Sciatic nerve (tissue), 2 donors: ENCODE data around the gene POMP. TPM values are rescaled to one million over a fixed set of nuclear protein-coding genes. Genes with fewer than 3 reads are reported as not detected.

ENCODE experiments used
- ATAC-seq: fragments of 200-7000 bp; cut with Tn5 transposase; one replicate; pipeline ENCODE4 v1.9.1; 2020; ENCODE audit warnings: mild to moderate bottlenecking, moderate library complexity
- DNase-seq: peaks from one replicate; pipeline ENCODE4 v3.0.0-alpha.2; 2020; ENCODE audit warnings: low spot score
- intact Hi-C: fragments of 100-400 bp; cut with DNase I; formaldehyde crosslinking; loops from one replicate; pipeline ENCODE4 v1.14.2; 2022
- total RNA-seq: library from RNA; stranded (reverse); fragmentation: NEBNext Ultra II Directional; extraction: Animal tissue kit (Norgen Biotek cat#: 25700); gene quantifications from one replicate; pipeline ENCODE4 v1.2.1, GENCODE V29; 2021
- donor health status: DM: no; HTN: no; CAD: no.
- donor health status: DM: no; HTN: no; CAD: no.

Gene POMP
- total RNA-seq, 1 donor from 2014 or later, result 49.2 TPM

DNA sequence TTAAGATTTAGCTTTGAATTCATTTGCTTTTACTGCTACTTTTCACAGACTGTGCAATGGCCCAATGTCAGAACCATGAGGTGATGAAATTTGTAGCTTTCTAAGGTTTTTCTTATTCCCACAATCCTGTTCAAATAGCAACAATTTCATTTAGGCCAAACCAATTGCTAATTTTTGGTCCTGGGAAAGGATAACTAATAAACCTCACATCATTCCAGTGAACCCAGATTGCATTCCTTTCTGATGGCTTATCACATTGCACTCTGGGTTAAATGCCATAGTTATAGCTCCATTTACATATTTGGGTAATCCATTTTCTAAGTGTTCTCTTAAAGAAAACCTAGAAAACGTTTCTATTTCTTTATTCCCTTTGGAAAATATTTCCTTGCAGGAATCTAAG is 22.9 kb upstream of the POMP start:
- no peak for ATAC-seq
- intact Hi-C loops, result no loop called here
- no peak for DNase-seq

DNA sequence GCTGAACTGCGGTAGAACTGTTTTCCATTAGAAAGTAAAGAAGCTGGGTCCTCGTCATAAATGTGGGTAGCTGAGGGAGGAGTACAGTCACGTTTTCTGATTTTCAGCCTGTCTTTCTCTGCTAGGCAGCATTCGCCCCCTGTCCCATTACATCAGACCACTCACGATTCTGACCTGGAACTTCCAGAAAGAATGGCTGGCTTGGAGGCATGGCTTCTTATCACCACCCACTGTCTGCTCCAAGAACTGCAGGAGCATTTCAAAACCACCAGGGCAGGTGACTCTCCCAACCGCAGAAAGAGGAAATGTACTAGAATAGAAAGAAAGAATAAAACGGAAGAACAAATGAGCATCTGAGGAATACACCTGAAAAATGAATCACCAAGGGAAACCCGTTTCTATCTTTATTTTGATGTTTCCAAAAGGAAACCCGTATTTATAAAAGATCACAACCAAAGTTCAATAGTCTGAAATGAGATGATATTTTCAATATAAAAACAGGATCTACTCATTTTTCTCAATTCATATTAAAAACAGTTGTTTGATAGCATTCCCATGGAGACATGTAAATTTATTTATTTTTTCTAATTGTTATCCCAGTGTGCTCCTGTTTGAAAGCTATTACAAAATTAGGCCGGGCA is 22.1 kb upstream of the POMP start:
- no peak for DNase-seq
- intact Hi-C loops, result no loop called here
- peak; percentile 79 for ATAC-seq

DNA sequence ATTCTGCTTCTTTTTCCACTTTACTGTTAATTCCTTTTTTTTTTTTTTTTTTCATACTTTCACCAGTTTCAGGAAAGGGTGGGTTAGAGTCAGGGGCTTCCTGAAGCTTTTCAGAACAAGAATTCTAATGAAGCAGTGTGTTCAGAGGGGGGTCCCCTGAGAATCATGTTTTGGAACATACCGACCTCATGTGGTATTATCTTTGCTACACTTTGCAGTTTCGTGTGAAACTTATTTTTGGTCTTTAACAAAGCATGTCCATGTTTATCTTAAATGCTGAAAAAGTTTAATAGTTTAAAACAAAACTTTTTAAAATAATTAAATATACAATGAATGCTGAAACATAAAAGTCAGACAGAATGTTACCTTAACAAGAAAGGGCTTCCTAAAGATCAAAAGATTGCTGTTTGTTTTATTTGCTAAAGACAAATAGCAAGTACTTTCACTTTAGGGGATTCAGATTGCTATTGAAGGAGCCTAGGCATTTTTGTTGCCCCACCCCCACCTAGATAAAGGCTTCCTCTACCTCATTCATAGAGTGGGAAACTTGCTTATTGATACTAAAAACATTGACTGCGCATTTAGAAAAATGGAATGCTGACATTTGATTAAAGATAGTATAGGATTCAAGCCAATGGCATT is 21.1 kb upstream of the POMP start:
- ATAC-seq, result peak; percentile 74
- intact Hi-C loops, result no loop called here
- no peak for DNase-seq

DNA sequence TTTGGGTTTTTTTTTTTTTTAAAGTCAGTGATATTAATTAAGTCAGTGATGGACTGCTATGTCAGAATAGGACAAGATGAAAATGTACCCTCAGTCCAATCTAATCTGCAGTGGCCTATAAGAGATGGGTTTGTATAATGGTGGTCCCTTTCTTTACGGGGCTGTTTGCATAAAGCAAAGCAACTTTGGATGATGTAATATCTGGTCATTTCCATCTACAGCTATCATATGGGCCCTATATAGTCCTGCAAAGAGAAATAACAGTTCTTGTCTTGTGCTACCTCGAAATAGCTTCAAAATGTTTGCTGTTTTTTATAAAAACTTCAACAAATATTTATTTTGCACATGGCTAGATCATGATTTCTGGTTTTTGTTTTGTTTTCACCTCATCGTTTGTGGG is 20.2 kb upstream of the POMP start:
- intact Hi-C loops, result no loop called here
- ATAC-seq, result no peak
- DNase-seq, result no peak

DNA sequence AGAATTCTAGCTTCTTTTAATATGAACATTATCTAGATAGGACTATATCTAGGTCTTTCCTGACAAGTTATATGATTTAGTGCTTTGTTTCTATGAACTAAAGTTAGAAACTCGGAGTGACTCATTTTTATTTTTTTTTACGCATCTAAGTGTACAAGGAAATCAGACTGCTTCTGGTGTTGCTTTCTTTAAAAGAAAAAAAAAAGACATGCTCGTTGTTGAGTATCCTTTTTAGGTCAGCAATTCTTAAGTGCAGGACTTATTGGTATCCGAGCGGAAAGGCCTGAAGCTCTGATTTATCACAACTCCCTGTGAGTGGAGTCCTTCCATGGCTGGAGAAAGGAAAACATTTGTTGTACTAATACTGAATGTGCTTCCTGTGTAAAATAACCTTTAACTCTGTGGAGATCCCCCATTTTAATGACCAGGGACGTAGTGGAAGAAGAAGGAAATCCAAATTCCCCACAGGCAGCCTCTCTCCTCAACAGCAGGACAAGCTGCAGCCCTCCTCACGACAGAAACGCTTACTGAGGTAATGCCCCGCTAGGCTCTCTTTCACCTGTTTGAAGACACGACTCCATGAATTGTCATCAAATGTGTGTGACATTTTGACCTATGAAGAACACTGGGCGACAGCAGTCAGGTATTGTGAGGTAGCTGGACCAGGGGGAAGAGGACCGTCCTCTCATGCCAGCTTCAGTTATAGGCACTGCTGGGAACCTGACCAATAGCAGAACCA is 17.9 kb upstream of the POMP start:
- ATAC-seq (no peak), DNase-seq (no peak)
- intact Hi-C loops, result no loop called here

DNA sequence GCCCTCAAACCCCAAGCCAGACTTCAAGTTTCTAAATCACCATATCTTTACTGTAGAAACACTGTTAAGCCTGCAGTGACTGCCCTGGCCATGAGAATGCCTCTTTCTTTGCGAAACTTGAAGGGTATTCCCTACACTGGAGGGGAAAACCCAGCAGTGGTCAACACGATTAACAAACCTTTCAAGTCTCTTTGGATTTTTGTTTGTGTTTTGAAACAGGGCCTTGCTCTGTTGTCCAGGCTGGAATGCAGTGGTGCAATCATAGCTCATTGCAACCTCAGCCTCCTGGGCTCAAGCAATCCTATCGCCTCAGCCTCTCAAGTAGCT is 17.4 kb upstream of the POMP start:
- intact Hi-C loops, result no loop called here
- DNase-seq (no peak), ATAC-seq (no peak)

DNA sequence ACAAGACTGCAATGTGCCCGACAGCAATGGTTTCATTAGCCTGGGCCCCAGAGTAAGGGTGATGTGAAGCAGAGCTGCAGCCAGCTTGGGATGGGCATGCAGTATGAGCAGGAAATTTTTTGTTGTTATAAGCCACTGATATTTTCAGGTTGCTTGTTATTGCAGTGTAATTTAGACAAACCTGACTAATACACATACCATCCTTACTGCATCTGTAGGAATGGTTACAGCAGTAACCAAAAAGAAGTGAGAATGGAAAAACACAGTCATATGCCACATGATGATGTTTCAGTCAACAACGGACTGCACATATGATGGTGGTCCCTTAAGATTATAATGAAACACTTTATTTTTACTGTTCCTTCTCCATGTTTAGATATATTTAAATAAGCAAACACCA is 8.6 kb upstream of the POMP start:
- intact Hi-C loops, result no loop called here
- DNase-seq, result no peak
- no peak for ATAC-seq

DNA sequence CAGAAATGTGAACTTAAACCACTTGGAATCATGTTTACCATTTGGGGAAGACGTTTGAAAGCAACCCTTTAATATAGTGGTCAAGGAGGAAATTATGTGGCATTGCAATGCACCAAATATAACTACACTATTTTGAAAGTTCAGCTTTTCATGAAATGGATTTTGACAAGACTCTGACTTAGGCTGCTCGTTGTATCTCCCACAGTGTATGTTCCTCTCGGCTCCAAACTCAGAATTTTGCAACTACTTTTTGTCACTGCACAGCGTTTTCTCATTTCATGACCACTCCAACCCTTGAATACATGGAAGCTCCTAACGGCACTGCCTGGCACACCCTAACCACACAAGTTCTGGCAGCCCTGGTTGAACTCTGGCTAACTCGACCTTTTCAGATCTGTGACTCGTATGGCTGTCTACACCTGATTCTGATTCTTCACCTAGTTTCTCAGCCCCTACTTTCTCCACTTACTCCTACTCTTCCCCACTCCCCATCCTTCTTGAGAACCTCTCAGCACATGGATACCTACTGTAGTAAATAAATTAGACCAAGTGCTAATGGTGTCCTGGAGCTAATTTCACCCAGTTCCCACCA is 7.0 kb upstream of the POMP start:
- DNase-seq, result no peak
- intact Hi-C loops, result no loop called here
- ATAC-seq, result no peak

DNA sequence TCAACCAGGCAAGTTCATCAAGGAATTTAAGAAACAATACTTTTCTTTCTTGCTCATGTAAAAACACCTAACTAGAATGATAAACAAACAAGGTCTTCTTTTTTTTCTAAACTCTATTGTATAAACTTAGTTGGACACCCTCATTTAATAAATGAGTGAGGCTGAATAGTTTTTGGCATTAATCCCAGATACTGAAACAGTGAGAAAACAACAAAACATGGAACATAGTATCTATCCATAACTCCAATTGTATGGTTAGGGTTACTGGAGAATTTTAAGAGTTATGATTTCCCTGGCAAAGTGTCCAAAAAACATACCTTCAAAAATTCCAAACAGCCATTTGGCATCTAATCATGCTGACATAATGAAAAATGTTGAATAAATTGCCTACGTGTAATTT is 5.8 kb upstream of the POMP start:
- DNase-seq (no peak), ATAC-seq (no peak)
- intact Hi-C loops, result no loop called here

DNA sequence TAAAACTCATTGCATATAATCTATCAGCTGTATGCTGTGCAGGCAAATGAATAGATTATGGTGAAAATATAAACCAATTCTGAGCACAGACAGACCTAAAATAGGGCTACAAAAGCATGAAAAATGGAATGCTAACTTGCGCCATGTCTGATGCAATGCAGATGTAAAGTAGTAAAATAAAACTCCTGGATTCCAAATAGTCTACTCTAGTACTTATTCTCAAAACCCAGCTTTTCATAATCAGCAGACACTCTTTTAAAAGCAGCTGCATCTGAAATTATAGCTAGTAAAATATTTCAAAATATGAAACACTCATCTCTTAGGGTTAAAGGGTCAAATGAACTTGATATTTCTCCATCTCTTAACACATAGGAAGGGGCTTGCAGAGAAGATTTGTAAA is 4.7 kb upstream of the POMP start:
- intact Hi-C loops, result no loop called here

DNA sequence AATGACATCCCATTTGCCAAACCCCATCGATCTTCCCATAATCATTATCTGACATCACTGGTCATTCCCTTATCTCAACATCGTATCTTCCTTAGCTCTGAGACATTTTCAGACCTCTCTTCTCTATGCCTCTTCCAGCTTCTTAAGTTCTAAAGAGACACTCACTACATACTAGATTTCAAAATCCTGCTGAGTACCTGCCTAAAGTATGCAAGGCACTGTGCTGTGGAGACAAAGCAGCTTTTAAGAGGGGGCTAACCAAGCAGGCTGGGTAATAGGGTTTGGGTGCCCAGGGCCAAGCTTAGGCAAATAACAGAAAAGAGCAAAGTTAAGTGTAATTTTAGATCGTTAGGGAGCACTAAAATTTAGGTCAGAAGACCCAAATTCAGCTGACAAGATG is 3.4 kb upstream of the POMP start:
- intact Hi-C loops, result no loop called here
- no peak for DNase-seq
- no peak for ATAC-seq

More for the DNA sequence above, 4.7 kb upstream of the POMP start:
- ATAC-seq (no peak), DNase-seq (no peak)

DNA sequence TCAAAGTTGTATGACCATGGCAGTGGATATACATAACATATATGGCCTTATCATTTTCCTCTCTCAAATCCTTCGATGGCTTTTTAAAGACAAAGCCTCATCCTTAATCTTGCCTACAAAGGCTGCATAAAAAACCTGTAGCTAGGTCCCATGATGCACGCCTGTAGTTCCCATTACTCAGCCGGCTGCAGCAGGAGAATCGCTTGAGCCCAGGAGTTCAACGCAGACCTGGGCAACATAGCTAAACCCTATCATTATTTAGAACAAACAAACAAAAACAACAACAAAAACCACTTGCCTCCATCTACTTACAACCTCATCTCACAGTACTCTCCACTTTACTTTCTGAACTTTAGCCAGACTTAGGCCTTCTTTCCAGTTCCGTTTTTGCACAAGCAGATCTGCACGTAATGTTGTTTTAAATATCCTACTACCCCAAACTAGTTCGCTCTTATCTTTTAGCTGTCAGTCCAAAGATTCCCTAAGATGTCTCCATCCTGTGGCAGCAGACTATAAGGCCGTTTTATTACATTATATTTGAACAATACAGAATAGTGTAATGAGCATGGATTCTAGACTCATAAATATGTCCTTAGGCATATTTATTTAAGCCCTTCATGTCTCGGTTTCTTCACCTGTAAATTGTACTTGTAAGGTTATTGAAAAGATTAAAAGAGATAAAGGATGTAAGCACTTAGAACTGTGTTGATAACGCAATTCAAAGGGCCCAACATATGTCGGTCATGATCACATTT is 969 bp upstream of the POMP start:
- intact Hi-C loops, result no loop called here
- ATAC-seq (peak; percentile 23), DNase-seq (no peak)

DNA sequence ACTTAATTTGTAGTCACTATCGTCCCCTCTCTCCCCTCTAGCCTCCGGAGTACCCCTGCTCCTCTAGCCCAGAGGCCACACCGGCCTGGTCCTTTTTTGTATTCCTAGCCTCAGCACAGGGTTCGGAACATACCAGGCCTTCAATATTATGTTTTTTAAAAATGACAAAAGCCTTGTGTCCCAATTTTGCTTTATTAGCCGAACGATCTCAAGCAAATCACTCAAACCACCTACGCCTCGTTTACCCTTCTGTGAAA is 463 bp upstream of the POMP start:
- ATAC-seq (peak; percentile 49), DNase-seq (no peak)
- intact Hi-C loops, result no loop called here

DNA sequence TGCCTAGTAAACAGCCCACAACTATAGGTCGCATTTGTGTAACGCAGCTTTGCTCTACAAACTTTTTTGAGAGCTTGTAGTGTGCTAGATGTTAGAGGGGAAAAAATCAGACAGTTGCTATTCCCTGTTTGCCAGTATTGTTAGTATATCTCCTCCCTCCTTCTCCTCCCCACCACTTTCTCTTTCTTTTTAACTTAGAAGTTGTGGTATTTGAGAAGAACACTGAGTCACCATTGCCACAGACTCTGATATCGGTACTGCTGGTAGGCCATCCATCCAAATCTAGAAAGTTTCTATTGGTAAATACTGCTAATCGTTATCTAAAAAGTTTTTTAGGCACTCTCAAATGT is 666 bp downstream of the POMP start:
- DNase-seq, result no peak
- ATAC-seq, result no peak
- intact Hi-C loops, result no loop called here

DNA sequence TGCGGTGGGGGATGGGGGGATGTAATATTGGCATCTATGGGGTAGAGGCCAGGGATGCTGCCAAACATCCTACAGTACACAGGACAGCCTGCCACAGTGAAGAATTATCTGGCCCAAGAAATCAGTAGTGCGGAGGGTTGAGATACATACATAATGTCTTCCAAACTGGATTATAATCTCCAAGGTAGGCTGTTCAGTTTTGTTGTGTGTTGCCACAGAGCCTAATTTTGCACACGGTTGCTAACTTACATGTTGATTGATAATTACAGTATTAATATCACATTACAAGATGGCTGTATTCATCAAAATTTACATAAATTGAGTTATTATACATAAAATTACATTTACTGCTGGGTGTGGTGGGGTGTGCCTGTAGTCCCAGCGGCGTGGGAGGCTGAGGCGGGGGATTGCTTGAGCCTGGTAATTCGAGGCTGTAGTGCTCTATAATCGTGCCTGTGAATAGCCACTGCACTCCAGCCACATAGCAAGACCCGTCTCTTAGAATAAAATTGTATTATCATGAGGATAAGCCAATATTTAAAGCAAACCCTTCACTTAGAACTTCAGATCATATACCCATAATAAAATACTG is 8.1 kb downstream of the POMP start:
- intact Hi-C loops, result no loop called here
- ATAC-seq (no peak), DNase-seq (no peak)

DNA sequence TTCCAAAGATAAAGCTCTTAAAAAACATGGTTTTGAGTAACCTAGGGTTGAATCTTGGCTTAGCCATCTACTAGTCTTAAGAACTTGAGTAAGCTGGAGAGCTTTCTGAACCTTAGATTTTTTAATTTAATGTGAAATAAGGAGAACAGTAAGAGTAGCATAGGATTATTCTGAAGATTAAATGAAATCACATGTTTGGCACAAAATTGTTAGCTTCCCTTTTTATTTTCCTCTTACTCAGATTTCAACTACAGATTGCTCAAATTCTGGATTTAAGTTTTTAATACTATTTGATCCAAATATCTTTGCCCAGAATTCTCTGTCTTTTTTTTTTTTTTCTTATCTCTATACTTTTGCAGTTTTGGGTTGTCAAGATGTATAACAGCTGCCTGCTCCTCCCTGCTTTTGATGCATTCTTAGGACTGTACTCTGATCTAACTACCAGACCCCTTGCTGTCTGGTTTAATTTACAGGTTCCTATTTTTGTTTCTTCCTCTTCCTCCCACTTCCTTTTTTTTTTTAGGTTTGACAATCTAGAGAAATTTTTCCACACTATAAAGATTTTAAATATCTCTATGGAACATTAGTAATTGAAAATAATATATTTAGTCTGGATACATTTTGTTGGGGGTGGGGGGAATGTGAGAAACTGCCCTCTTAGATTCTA is 12.3 kb downstream of the POMP start:
- ATAC-seq (no peak), DNase-seq (no peak)
- intact Hi-C loops, result no loop called here

DNA sequence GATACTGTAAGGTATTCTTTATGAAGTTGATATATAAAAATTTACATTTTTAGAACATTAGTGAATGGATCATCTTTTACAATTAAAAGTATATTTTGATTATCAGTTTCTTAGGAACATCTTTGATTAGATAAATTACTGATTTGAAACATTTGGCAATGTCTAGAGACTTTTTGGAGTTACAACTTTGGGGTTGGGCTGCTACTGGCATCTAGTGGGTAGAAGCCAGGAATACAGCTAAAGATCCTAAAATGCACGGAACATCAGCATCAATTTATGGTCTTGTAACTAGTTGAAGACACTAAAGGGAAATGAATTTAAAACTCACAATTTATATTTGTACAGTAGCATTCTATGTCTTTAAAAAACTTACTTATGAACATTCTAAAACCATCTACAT is 19.9 kb downstream of the POMP start:
- ATAC-seq (no peak), DNase-seq (no peak)
- intact Hi-C loops, result no loop called here

DNA sequence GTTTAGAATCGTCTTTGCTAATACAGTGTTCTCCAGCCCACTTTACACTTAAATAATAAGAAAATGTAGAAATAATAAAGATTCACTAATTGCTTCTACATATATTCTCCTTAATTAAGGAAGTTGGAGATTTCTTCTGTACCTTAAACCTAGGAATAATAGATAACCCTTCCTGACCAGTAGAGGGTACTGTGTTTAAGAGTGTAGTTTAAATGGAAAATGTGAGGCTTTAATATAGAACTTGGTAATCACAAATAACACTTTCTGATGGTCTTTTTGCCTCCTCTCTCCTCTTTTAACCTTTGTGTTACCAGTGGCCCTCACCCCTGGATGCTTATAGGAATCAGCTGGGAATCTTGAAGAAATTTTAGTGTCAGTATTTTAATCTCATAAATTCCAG is 20.7 kb downstream of the POMP start:
- ATAC-seq (no peak), DNase-seq (no peak)
- intact Hi-C loops, result no loop called here

DNA sequence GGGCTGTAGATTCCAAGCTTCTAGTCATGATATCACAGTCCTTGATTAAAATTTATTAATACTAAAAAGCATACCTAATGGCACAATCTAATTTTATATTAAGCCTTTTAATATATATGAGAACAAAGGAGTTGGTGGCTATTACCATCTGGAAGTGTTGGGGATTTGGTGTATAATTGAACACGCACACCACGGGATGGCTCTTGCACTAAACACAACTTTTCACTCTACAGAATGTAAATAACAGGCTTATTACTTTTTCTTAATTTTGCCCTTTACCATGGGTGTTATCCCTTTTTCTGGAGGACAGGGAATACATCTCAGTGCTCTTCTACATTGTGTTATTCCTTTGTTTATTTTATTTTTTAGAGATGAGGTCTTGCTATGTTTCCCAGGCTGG is 21.6 kb downstream of the POMP start:
- no peak for ATAC-seq
- intact Hi-C loops, result no loop called here
- DNase-seq, result no peak
